Stimulated activated CD4-positive, alpha-beta T cell treated with anti-CD3 and anti-CD28 coated beads, Interleukin-1b, Interleukin-23, amount 100 ng/mL, for 48 hours (primary cell): ENCODE data around the gene MC4R.
"Not testable (repeated sequence)": the region's sequence is repeated elsewhere in the genome, so short reads cannot be mapped to it uniquely, and the experiment has no call there.

Experiments used
- DNase-seq: peaks from one replicate; pipeline ENCODE4 v3.0.0-alpha.2; 2020

MC4R gene

DNA sequence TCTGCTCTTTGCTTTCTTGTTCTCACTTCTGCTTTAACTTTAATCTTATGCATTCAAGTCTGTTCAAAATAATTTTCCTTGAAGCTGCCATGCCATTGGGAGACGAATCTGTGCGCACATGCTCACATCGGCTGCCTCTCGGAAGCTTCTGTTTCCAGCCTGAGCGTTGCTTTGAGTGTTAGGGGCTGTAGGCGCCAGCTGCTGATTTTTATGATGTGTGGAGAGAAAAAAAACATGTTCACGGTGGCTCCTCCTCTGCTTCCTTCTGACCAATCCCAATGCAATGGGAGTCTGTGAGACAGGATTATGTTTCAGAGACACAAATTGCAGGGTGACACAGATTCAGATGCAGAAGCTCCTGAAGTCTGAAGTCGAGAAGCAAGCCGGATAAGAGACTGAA, at the start of gene MC4R:
Gene MC4R, minus strand, starts transcription at position 180 of the 400 bp plus-strand sequence. CDS start 426 bp downstream, outside the sequence.
- DNase-seq, result no peak

DNA sequence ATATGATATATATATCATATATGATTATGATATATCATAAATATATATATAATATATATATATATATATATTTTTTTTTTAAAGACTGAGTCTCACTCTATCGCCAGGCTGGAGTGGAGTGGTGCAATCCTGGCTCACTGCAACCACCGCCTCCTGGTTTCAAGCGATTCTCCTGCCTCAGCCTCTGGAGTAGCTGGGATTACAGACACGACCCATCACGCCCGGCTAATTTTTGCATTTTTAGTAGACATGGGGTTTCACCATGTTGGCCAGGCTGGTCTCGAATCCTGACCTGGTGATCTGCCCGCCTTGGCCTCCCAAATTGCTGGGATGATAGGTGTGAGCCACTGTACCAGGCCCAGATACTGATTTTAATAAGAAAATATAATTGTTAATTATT, 49.7 kb upstream of the MC4R start:
- not testable (repeated sequence) for DNase-seq

DNA sequence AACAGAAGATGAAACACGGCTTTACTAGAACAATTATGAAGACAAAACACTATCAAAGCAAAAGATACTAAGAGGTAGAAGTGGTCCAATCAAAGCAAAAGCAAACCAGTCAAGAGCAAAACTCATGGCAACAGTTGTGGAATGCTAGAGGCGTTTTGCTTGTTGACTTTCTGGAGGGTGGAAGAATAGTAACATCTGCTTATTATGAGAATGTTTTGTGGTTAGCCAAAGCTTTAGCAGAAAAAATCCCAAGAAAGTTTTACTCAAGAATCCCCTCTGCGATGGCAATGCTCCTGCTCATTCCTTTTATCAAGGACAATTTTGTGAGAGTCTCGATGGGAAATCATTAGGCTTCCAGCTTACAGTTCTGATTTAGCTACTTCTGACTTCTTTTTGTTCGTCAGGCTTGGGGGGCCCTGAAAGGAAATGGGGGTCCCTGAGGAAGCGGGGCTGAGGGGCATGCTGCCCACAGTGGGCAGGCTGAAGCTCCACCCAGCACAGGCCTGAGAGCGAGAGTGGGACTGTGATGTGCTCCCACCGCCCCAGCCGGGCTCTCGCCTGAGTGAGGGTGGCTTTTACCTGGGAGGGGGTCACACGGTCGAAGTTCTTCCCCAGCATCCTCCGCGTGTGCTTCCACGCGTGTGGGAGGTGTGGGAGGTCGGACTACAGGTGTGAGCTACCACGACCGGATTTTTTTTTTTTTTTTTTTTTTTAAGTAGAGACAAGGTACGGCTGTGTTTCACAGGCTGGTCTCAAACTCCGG, 49.0 kb upstream of the MC4R start:
- no peak for DNase-seq

DNA sequence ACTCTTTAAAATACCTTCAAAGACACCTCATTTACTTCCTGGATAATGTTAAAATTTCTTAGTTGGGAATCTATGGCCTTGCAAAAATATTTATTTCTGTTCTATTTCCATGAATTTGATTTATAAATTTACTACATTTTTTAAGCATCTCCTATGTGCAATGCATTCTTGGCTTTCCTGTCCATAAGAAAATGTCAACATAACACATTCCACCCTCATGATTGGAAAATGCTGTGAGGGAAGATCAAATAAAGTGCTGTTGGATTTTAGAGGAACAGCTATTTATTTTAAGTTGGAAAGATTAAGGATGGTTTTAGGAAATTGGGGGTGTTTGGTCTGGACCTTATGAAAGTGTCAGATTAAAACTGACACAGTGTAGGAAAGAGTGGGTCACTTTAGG, 45.4 kb upstream of the MC4R start:
- DNase-seq, result no peak

DNA sequence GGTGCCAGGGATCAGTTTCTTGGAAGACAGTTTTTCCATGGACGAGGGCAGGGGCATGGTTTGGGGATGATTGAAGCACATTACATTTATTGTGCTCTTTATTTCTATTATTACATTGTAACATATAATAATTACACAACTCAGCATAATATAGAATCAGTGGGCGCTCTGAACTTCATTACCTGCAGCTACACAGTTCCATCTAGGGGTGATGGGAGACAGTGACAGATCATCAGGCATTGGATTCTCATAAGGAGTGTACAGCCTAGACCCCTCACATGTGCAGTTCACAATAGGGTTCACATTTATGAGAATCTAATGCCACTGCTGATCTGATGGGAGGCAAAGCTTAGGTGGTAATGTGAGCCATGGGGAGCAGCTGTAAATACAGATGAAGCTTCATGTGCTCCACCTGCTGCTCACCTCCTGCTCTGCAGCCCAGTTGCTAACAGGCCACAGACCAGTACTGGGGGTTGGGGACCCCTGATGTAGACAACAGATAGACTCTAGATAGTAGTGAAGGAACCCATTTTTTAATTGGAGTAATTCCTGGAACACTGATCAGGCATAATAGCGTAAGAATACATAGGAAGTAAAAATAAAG, 41.5 kb upstream of the MC4R start:
- DNase-seq, result no peak

DNA sequence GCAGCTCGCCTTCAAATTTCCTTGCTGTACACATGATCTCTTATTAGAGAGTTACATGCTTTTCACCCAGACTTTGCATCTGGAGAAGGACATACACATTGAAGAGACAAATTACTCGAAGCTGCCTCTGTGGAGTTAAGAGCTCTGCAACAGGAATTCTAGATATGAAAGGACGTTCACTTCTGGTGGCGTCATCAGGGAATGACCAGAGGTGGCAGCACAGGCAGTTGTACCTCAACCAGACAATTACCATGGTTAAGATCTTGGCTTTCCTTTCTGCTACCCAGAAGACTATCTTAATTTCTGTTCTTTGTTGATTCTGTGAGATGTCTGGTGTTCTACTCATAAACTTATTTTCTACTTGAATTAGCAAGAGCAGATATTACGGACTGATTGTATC, 39.1 kb upstream of the MC4R start:
- DNase-seq, result no peak

DNA sequence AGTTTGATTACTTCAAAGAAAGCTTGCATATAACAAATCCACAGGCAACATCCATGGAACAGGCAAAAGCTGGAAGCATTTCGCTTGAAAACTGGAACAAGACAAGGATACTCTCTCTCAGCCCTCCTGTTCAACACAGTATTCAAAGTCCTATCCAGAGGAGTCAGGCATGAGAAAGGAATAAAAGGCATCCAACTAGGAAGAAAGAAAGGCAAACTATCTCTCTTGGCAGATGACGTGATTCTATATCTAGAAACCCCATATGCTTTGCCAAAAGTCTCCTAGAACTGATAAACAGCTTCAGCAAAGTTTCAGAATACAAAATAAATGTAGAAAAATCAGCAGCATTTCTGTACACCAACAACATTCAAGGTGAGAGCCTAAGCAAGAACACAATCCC, 34.1 kb upstream of the MC4R start:
- no peak for DNase-seq

DNA sequence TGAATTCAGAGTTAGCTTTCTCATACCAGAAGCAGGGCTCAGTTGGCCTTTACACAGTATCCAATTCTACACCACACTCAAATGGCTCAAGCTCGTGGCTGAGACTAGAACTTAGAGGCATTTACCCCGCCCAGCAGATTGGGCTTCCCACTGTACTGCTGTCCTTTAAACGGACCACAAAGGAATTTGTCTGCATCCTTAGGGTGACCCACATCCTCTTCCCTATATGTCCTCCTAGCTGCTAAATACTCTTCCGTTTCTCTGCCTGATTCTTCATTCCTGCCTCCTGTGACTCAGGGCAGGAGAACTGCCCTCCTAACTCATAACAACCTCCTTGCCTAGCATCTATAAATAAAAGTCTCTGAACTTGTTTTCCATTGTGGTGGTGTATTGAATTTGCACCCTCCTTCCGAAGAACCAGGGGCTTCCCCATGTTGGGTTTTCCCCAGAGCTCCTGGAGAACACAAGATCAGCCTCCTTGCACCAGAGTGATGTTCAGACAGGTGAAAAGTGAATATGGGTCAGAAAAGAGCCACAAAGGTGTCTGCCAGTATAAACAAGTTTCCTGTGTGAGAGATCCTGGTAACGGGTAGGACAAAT, 32.0 kb upstream of the MC4R start:
- DNase-seq, result no peak

DNA sequence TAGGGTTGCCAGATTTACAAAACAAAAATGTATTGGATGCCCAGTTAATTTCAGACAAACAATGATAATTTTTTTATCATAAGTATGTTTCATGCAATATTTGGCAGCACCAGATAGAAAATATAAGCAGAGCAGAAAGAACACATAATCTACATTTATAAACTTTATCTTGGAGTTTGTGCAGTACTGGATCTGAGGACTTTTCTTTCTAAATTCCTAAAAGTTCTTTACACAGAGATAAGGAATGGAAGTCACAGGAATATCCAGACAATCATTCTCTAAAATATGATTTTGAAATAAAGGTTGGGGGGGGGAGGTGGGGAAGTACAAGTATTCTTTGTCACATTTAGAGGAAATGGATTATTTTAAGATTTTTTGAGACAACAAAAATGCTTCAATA, 28.8 kb upstream of the MC4R start:
- no peak for DNase-seq

DNA sequence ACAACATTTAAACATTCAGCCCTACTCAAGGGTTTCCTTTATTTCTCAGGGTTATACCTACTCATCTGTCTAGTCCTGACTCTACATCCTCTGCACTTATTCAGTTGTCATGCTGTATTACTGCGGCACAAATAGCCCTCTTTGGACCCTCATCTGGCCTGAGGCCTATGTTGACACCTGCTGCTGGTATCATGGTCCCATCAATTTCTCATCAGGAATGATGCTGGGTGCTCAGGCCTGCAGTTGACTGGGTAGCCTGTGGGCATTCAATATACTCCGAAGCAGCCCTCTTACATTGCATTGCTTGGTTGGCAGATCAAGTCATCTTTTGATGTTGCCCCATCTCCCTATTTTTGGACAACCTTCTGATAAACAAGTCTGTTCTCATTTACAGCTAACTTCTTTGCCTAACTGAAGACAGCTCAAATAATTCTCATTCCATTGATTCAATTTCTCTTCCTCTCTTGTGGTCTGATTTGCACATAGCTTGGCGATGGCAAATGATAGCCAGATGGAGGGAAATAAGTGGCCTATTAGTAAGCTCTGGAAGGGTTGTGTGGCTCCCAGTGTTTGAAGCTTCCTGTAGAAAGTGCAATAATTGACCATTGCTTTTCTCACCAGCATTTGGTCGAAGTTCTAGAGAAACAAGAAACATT, 19.1 kb upstream of the MC4R start:
- no peak for DNase-seq

DNA sequence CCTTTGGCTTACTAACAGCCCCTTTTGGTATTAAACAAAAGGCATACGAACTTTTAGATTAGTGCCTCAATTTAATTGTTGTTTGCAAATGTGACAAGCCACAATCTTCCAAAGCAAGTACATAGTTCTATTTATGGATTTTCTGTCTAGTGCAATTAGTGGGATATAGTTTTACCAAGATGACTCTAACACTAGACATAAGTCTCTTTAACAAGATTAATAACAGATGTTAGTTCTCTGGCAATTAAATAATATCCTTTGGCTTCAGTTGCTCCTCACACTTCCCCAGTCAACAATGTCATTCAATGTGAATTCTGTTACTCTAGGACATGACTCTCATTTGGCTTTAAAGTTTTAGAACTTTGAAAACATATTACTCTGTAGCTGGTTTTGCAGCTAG, 16.7 kb upstream of the MC4R start:
- DNase-seq, result no peak

DNA sequence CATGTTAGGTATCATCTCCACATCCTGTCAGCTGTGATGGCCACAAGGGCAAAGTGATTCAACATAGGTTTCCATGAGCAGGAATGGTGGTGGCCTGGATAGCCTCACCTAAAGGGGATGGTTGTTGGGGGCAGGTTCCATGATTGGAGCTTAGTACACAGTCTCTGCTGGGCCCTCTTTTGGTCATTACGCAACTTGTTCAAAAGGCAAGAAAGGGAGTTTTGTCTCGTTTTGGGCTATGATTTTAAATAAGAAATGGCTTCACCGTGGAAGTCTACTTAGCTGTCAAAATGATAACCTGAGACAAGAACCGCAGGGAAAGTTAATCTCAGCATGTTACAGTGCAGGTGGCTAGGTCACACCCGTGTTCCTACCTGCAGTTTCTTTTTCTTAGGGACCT, 13.1 kb upstream of the MC4R start:
- no peak for DNase-seq

DNA sequence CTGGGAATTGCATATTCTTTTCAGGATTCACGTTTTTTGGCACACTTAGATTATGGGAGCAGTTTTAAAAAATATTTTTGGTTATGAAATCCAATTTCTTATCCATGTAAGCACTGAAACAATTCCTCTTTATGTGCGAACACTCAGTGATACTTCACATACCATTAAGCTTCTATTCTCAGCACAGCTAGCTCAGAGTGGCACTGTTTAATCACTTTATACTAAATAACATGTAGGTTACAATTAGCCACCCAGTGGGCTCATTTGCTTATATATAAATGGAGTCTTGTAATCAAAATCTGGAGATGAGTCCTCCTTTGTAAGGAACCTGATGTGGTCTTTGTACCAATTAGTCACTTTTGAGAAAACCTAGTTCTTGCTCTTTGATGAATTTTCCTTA, 11.3 kb upstream of the MC4R start:
- DNase-seq, result no peak

DNA sequence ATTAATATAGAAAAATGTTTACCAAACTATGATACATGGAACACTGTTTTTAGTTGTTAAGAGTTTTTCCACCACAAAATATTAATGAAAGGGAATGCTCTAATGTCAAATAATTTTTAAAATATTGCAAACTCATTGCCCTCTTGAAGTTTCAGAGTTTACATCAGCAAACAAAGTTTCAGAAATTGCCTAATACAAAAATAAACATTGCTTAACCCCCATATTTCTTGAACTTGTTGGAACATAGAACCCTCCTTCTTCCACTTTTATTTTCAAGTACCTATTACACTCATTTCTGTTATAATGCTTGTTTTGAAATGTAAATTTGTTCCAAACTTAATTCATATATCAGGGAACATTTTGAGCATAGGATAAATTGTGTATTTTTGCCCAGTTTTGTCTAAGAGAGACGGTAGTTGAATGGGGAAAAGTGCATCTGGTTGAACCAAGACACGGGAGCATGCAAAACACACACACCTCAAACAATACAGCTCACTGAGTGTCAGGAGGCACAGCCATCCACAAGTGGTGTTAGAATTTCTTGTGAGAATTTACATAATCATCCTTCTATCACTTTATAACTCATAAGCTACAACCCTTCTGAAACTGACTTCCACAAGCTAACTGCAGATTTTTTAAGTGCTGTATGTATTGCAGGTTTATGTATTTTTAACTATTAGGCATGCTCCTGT, 5.3 kb upstream of the MC4R start:
- no peak for DNase-seq

DNA sequence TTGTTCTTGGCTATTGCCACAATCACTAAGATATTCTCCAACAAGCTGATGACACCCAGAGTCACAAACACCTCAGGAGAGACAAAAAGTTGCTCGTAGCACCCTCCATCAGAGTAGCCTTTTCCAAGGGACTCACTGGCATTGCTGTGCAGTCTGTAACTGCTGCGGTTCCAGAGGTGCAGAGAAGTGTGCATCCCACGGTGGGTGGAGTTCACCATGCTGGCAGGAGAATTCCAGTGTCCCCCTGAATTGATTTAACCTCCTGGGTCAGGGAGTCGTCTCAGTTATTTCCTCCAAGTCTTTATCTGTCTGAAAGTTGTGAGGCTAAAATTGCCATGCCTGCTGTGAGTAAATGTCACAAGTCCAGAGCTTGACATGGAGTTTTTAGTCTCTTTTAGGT, 443 bp downstream of the MC4R start:
- no peak for DNase-seq

DNA sequence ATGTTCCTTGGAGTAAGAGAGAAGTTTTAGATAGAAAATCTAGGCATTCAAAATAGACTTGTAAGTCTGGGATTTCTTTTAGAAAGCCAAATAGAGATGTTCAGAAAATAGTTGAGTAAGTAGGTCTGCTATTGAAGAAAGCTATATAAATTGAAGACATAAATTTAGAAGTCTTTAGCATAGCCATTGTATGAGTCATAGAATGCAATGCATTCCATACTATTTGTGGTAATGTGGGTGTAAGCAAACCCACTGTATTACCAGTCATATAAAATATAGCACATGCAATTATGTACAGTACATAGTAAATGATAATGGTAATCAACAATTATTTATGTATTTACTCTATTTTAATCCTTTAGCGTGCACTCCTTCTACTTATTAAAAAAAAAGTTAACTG, 14.1 kb downstream of the MC4R start:
- DNase-seq, result no peak

DNA sequence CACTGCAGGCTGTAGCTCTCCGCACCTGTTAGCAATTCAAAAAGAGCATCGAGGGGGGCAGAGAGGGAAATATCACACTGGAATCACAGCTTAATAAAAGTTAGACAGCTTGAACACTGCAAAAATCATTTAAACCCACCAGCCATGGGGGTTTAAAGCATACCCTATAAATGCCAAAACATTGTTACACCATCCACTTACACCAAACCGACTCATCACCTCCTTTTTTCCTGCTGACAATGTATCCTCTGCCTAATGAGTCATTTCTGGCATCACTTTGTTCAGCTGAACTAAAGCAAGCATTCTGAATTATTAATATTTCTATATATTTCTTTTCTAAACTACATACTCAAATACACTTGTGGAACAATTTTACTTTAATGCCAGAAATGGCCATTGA, 21.6 kb downstream of the MC4R start:
- DNase-seq, result no peak

DNA sequence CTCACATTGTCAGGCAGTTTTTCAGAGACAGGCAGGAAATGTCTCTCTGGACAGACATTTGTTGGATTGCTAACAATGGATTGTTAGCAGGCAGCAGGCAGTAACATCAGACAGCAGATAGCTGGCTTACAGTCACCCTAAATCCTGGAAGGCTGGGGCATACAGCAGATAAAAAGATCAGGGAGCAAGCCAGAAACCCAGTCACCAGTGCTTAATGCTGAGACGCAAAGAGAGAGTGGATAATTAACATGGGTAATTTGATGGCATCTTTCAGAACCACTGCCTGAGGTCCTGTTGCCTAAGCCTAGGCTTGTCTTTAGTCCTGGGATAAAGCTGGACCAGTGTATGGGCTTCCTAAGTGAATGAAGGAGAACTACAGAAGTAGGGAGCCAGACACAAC, 22.4 kb downstream of the MC4R start:
- DNase-seq, result no peak

DNA sequence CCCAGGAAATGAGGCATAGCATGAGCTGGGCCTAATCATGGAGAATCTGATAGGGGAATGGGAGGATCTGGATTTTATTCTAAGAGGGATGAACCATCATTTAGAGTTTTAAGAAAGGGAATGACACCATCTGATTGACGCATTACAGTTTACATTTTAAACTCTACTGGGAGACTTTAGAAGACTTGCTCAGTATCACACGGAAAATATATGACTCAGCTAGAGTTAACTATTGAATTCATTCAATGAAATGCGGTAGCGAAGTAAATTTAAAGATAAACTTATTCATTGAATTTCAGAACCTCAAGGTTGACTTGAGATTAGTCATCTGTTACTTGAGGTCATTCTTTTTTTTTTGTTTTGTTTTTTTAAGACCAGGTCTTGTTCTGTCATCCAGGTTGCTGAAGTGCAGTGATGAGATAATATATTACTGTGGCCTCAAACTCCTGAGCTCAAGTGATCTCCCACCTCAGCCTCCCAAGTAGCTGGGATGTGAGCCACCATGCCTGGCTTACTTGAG, 25.0 kb downstream of the MC4R start:
- no peak for DNase-seq

DNA sequence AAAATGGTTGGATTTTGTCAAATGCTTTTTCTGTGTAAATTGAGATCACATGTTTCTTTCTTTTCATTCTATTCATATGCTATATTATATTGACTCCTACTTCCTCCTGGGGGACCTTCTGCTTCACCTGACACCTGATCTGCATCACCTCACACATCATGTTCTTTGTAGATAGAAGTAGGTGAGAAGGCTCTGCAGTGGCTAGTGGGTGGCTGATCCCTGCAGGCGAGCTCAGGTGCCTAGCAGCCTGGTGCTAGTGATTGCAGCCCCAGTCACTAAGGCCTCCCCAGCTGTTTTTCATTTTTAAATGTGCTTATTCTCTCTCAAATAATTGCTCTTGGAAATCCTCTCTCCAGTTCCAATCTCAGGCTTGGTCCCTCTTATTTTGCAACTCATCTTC, 33.6 kb downstream of the MC4R start:
- DNase-seq, result no peak

DNA sequence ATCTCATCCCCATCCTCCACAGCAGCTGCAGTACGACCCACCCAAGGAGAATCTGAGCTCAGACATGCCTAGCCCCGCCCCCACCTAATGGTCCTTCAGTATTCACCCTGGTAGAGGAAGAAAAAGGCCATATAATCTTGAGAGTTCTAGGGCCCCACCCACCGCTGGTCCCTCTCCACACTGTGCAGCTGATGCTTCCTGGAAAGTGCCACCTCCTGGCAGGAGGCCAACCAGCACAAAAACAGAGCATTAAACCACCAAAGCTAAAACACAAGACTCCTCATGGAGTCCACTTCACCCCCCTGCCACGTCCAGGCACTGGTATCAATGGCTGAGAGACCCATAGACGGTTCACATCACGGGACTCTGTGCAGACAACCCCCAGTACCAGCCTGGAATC, 40.7 kb downstream of the MC4R start:
- no peak for DNase-seq

DNA sequence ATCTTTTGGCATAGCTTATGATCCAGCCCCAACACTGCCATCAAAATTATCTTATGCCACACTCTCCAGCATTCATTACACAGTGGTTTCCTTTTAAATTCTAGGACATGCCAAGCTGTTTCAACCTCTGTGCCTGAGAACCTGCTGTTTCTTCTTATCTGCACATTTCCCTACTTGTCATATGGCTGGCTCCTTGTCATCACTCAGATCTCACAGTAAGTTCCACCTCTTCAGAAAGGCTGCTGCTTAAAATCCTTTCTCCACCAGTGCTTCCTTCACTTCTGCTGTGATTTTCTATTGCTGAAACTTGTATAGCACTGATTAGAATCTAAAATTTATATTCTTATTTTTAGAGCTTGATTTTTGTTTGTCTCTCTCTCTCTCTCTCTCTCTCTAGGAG, 43.4 kb downstream of the MC4R start:
- DNase-seq, result no peak

DNA sequence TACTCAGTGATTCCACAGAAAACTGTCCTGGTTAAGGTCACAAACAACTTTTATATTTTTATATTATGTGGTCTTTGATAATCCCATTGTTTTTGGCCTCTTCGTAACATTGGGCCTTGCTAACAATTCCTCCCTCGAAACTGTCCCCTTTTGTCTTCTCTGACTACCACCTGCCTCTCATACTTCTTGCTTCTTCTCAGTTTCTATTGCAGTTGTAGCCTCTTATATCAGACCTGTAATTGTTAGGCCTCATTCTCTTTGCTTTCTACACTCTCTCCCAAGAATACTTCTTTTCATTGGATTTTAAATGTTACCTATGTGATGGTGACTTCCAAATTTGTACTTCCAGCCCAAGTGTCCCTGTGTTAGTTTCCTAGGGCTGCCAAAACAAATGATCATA, 44.7 kb downstream of the MC4R start:
- DNase-seq, result no peak
